GM12801 (cell line): ENCODE results near the gene TASP1.

ENCODE experiments used
- CTCF ChIP-seq: IDR thresholded peaks from one replicate; pipeline ENCODE4 v1.5.1; 2011; ENCODE audit warnings: control low read depth; ENCODE audit not compliant: insufficient read length; ENCODE audit errors: extremely low read depth

Gene TASP1

DNA sequence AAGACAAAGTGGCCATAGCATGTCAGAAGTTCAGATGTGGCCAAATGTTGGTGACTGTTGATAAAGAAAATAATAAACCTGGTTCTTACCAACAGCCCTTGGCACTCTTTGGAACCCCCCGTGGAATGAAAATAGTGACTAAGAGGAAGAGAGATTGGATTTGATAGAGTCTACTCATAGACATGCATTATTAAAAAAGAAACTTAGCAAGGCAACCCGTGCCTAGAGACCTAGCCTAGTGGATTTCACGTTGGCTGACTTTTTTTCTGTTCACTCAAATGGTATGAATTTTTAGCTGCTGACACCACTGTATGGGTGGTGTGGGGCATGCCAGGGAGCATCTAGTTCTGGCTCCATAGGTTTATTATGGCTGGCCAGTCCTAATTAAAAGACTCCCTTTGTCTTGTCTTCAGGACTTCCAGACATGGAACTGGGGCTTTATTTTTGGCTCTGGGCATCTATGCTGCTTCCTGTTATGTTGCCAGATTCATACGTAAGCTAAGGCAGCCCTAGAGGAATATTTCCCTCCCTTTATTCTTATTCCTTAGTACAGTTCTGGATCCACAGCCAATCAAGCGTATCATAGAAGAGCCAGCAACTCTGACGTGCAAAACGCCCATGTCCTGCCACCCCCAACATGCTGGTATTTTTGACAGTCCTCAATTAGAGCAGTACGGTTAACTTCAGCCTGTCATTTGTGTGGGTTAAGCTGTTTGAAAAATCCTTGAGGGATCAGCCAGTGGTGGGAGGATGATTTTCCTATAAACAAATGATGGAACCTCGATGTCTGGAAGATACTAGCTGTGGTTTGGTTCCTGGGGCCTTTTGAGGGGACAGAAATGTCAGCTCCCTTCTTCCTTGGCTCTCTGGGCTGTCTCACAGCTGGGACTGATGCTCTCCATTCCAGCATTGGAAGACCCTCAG lies 290.2 kb downstream of the TASP1 start:
- TF ChIP-seq CTCF, result no peak

- TF ChIP-seq CTCF, result no peak
Measured at GRCh38 chr20:13344671-13345070, 294.1 kb downstream of the TASP1 start.

- no peak for TF ChIP-seq CTCF
Measured at GRCh38 chr20:13342469-13343242, 296.1 kb downstream of the TASP1 start.

DNA sequence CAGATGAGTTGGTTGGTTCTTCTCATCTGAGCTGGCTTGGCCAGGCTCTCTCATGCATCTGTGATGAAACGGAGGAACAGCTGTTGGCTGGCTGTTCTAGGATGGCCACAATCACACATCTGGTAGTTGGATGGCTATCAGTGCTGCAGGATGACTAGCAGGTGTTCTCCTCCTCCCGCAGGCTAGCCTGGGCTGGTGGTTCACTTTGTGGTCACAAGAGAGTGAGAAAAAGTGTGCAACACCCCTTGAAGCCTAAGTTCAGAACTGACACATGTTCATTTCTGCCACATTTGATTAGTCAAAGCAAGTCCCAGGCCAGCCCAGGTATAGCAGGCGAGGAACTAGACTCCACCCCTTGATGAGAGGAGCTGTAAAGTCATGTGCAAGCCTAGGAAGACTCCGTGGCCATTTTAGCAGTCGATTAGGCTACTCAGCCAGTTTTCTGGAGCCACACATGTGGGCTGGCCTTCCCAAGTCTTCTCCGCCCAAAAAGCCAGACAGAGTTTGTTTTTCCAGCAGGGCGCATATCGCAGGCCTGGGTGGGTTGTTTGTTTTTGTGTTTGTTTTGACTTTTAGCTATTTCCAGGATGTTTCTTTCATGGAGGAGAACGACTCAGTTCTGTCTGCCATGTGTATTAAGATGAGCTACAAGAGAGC lies 296.9 kb downstream of the TASP1 start:
- no peak for TF ChIP-seq CTCF

GRCh38 chr20:13340088-13340487 lies 298.6 kb downstream of the TASP1 start:
- no peak for TF ChIP-seq CTCF
